GM21390 (cell line): ENCODE data around the gene CLPTM1.
A peak's percentile ranks its signal among the peaks of the same experiment; 100 is the strongest.

Experiments used
- ATAC-seq: cut with Tn5 transposase; IDR thresholded peaks from one replicate; pipeline ENCODE4 v1.9.1; 2021; ENCODE audit not compliant: unreplicated experiment

The CLPTM1 gene

GRCh38 chr19:45008552-45008951, 53.4 kb downstream of the CLPTM1 start:
- ATAC-seq = no peak

- ATAC-seq = no peak
Observed at GRCh38 chr19:45009625-45010255, 54.6 kb downstream of the CLPTM1 start.

GRCh38 chr19:45010306-45010705, 55.1 kb downstream of the CLPTM1 start:
- no peak for ATAC-seq

- no peak for ATAC-seq
Observed at GRCh38 chr19:45011959-45012358, 56.8 kb downstream of the CLPTM1 start.

GRCh38 chr19:45016388-45017314, 61.5 kb downstream of the CLPTM1 start:
- ATAC-seq = peak; percentile 66

GRCh38 chr19:45019187-45019586, 64.0 kb downstream of the CLPTM1 start:
- ATAC-seq = no peak

GRCh38 chr19:45020071-45020470, 64.9 kb downstream of the CLPTM1 start:
- ATAC-seq = no peak

- ATAC-seq = no peak
Observed at GRCh38 chr19:45021971-45022370, 66.8 kb downstream of the CLPTM1 start.

GRCh38 chr19:45023048-45023447, 67.9 kb downstream of the CLPTM1 start:
- ATAC-seq = no peak

GRCh38 chr19:45025264-45025663, 70.1 kb downstream of the CLPTM1 start:
- no peak for ATAC-seq

GRCh38 chr19:45027371-45027770, 72.2 kb downstream of the CLPTM1 start:
- no peak for ATAC-seq

- ATAC-seq = no peak
Observed at GRCh38 chr19:45030825-45031224, 75.6 kb downstream of the CLPTM1 start.

GRCh38 chr19:45032421-45032820, 77.2 kb downstream of the CLPTM1 start:
- no peak for ATAC-seq

- ATAC-seq = no peak
Observed at GRCh38 chr19:45035755-45036154, 80.6 kb downstream of the CLPTM1 start.

- no peak for ATAC-seq
Observed at GRCh38 chr19:45037393-45038169, 82.4 kb downstream of the CLPTM1 start.

- ATAC-seq = peak; percentile 93
Observed at GRCh38 chr19:45038931-45039893, 84.0 kb downstream of the CLPTM1 start, which contains the start of gene CLASRP. CLASRP (plus strand) TSS chr19:45039045; CDS start chr19:45040213, 1,168 bp downstream.

GRCh38 chr19:45040059-45040771, 85.0 kb downstream of the CLPTM1 start:
- ATAC-seq = no peak

- ATAC-seq = no peak
Observed at GRCh38 chr19:45041125-45041524, 85.9 kb downstream of the CLPTM1 start.
